Ovary (tissue), 9 donors: ENCODE results near the gene PCDHA9. TPM values are rescaled to one million over a fixed set of nuclear protein-coding genes. Genes with fewer than 3 reads are reported as not detected.
"Not testable (repeated sequence)": the region's sequence is repeated elsewhere in the genome, so short reads cannot be mapped to it uniquely, and the experiment has no call there.

Experiments used
- DNase-seq, 5 donors: peaks; one replicate each; pipeline ENCODE4 v3.0.0-alpha.2; 2019 to 2020
- H3K27ac ChIP-seq, 2 donors: fragments of 200-600 bp; one replicate each; pipeline versions ENCODE4 v1.5.1 to v1.8.0; 2019 to 2022
- H3K27me3 ChIP-seq: fragments of 200-600 bp; one replicate; pipeline ENCODE4 v1.8.0; 2022
- H3K36me3 ChIP-seq: fragments of 200-600 bp; sonication (generic); one replicate; pipeline ENCODE4 v1.5.1; 2019
- H3K4me1 ChIP-seq: one replicate; pipeline ENCODE4 v1.8.1; 2013; ENCODE audit warnings: mild to moderate bottlenecking, moderate library complexity; ENCODE audit not compliant: insufficient read depth
- H3K4me3 ChIP-seq: fragments of 200-600 bp; sonication (generic); one replicate; pipeline ENCODE4 v1.5.1; 2017
- H3K9me3 ChIP-seq, 2 donors: fragments of 200-600 bp in 1 of 2; sonication (generic) in 1 of 2; one replicate each; pipeline versions ENCODE4 v1.5.1 to v1.8.1; 2013 to 2019; ENCODE audit warnings: mild to moderate bottlenecking in 1 of 2, moderate library complexity in 1 of 2
- CTCF ChIP-seq, 3 donors: fragments of 450-650 bp in 2 of 3; fragments of 200-600 bp in 1 of 3; IDR thresholded peaks; one replicate each; pipeline versions ENCODE4 v1.5.1 to v1.8.0; 2016 to 2022; ENCODE audit warnings: antibody characterized with exemption in 3 of 3, mild to moderate bottlenecking in 1 of 3
- EP300 ChIP-seq: sonication (generic); formaldehyde crosslinking; IDR thresholded peaks from one replicate; pipeline ENCODE4 v1.6.1; 2017; ENCODE audit warnings: antibody characterized with exemption
- POLR2A ChIP-seq: fragments of 450-650 bp; IDR thresholded peaks from one replicate; pipeline ENCODE4 v1.6.1; 2017; ENCODE audit warnings: antibody characterized with exemption, mild to moderate bottlenecking, moderate library complexity
- WGBS, 3 donors: extraction: QIAGEN DNeasy Blood & Tissue Kit in 1 of 3; methylation state at CpG; one replicate each; pipeline versions ENCODE4 v1.1.5 to v1.1.7; 2013 to 2017; 5-methylcytosine and 5-hydroxymethylcytosine counted together
- intact Hi-C, 4 donors: fragments of 100-400 bp; cut with DNase I; formaldehyde crosslinking; loops; one replicate each; pipeline versions ENCODE4 v1.11.0 to v1.15.1; 2022 to 2023
- polyA plus RNA-seq, 2 donors: library from polyadenylated mRNA; stranded (reverse); fragments of 200-250 nt in 1 of 2; fragments of 350-450 nt in 1 of 2; fragmentation: Illumina TruSeq in 1 of 2; extraction: RNeasy Lipid Tissue Mini Kit (QIAGEN cat#74804) in 1 of 2; gene quantifications; one replicate each; pipeline ENCODE4 v1.2.3, GENCODE V29; 2013 to 2014
- total RNA-seq, 7 donors: library from RNA; depleted of rRNA in 2 of 7; stranded (reverse); fragments of >200 nt in 2 of 7; fragmentation: NEBNext Ultra II Directional in 3 of 7; extraction: Animal tissue kit (Norgen Biotek cat#: 25700) in 3 of 7; gene quantifications; one replicate each; pipeline versions ENCODE4 v1.1.0 to v1.2.4, GENCODE V29; 2016 to 2023
- donor health status: DM: no; HTN: no; CAD: no; lungs with moderate emphysema.
- donor health status: DM: no; HTN: no; CAD: no.
- donor health status: Bipolar disorder and iron deficiency.
- donor health status: DM: yes; HTN: yes; CAD: no.
- donor health status: DM: no; HTN: no; CAD: no.
- donor health status: DM: yes; HTN: yes; CAD: no.

PCDHA9 gene
- total and polyA plus RNA-seq, 9 donors = 0.05 to 0.60 (median 0.43) TPM; not detected in 1

GRCh38 chr5:140842798-140843733 is 5.1 kb upstream of the PCDHA9 start:
- Histone ChIP-seq H3K36me3 (no peaks in the 10 kb centered on the region), H3K4me1 (no peaks in the 10 kb centered on the region), H3K4me3 (no peak overlapping the region), H3K9me3 (no peaks in the 10 kb centered on the region), H3K27ac (no peak overlapping the region), H3K27me3 (no peaks in the 10 kb centered on the region)
- no peak for TF ChIP-seq POLR2A
- TF ChIP-seq CTCF (IDR thresholded peaks at IDR 0.05) = no peak
- no peak for TF ChIP-seq EP300
- WGBS, 3 donors = 51 to 57% methylated on average over 60 to 87 of the region's 87 CpGs; no CpG with 5 or more reads in 1 of the 3 donors
- no peak for DNase-seq
- intact Hi-C loops = no loop called here

DNA sequence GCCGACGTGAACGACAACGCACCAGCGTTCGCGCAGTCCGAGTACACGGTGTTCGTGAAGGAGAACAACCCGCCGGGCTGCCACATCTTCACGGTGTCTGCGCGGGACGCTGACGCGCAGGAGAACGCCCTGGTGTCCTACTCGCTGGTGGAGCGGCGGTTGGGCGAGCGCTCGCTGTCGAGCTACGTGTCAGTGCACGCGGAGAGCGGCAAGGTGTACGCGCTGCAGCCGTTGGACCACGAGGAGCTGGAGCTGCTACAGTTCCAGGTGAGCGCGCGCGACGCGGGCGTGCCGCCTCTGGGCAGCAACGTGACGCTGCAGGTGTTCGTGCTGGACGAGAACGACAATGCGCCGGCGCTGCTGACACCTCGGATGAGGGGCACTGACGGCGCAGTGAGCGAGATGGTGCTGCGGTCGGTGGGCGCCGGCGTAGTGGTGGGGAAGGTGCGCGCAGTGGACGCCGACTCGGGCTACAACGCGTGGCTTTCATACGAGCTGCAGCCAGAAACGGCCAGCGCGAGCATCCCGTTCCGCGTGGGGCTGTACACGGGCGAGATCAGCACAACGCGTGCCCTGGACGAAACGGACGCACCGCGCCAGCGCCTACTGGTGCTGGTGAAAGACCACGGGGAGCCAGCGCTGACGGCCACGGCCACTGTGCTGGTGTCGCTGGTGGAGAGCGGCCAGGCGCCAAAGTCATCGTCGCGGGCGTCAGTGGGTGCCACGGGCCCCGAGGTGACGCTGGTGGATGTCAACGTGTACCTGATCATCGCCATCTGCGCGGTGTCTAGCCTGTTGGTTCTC is 1.9 kb downstream of the PCDHA9 start:
- H3K9me3 ChIP-seq, H3K4me3 ChIP-seq, H3K36me3 ChIP-seq, H3K27me3 ChIP-seq, H3K27ac ChIP-seq, H3K4me1 ChIP-seq, DNase-seq, intact Hi-C loops: not testable (repeated sequence)
- WGBS, 3 donors = 46 to 52% methylated on average over 96 to 98 of the region's 101 CpGs; no CpG with 5 or more reads in 1 of the 3 donors

DNA sequence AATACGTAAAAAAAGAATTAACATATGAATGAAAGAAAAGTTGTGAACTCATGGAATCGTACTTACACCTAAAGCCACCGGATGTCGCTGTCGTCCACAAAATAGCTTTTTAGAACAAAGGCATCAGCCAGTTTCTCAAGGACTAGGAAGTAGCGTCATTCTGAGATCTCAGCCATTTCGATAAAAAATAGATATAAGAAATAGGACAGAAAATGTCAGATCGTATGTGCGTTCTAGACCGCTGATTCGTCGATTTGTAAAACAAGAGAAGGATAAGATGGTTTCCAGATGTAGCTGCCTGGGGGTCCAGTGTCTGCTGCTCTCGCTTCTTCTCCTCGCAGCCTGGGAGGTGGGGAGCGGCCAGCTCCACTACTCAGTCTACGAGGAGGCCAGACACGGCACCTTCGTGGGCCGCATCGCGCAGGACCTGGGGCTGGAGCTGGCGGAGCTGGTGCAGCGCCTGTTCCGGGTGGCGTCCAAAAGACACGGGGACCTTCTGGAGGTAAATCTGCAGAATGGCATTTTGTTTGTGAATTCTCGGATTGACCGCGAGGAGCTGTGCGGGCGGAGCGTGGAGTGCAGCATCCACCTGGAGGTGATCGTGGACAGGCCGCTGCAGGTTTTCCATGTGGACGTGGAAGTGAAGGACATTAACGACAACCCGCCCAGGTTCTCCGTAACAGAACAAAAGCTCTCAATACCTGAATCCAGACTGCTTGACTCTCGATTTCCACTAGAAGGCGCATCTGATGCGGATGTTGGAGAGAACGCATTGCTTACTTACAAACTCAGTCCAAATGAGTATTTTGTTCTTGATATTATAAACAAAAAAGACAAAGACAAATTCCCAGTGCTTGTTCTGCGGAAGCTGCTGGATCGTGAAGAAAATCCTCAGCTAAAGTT is 7.8 kb downstream of the PCDHA9 start, which contains the start of gene PCDHA10:
TSS of gene PCDHA10 (plus strand) at position 126 of the 903 bp plus-strand sequence. CDS start at position 278, 152 bp downstream.
- Histone ChIP-seq H3K4me1 (no peaks in the 10 kb centered on the region), H3K9me3 (no peaks in the 10 kb centered on the region), H3K36me3 (no peaks in the 10 kb centered on the region), H3K27ac (no peak within 1 kb of the TSS), H3K4me3 (peak within 1 kb of the TSS; percentile 28), H3K27me3 (no peaks in the 10 kb centered on the region)
- TF ChIP-seq CTCF (IDR thresholded peaks at IDR 0.05) (no peak), POLR2A (no peak), EP300 (no peak)
- intact Hi-C loops = no loop called here
- WGBS, 3 donors = 18 to 29% methylated on average over 44 of the region's 44 CpGs; no CpG with 5 or more reads in 1 of the 3 donors
- peak in 1 of 5 donors; percentile 34 for DNase-seq

DNA sequence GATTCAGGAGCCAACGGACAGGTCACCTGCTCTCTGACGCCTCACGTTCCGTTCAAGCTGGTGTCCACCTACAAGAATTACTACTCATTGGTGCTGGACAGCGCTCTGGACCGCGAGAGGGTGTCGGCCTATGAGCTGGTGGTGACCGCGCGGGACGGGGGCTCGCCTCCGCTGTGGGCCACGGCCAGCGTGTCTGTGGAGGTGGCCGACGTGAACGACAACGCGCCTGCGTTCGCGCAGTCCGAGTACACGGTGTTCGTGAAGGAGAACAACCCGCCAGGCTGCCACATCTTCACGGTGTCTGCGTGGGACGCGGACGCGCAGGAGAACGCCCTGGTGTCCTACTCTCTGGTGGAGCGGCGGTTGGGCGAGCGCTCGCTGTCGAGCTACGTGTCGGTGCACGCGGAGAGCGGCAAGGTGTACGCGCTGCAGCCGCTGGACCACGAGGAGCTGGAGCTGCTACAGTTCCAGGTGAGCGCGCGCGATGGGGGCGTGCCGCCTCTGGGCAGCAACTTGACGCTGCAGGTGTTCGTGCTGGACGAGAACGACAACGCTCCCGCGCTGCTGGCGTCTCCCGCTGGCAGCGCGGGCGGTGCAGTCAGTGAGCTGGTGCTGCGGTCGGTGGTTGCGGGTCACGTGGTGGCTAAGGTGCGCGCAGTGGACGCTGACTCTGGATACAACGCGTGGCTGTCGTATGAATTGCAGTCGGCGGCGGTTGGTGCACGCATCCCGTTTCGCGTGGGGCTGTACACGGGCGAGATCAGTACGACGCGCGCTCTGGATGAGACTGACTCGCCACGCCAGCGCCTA is 9.2 kb downstream of the PCDHA9 start:
- TF ChIP-seq POLR2A (no peak), EP300 (no peak), CTCF (IDR thresholded peaks at IDR 0.05) (no peak)
- intact Hi-C loops = no loop called here
- Histone ChIP-seq H3K4me3 (no peak overlapping the region), H3K9me3 (peaks cover 0 to 3% of the 10 kb centered on the region in 2 donors), H3K36me3 (no peaks in the 10 kb centered on the region), H3K4me1 (no peaks in the 10 kb centered on the region), H3K27ac (no peak overlapping the region), H3K27me3 (no peaks in the 10 kb centered on the region)
- no peak for DNase-seq
- 48 to 61% methylated on average over 76 to 94 of the region's 94 CpGs; no CpG with 5 or more reads in 1 of the 3 donors for WGBS, 3 donors
